Keratinocyte (primary cell): Measurements from ENCODE around the gene EZH2. TPM values are rescaled to one million over a fixed set of nuclear protein-coding genes. Genes with fewer than 3 reads are reported as not detected.

Experiments
- DNase-seq: peaks from one replicate; pipeline ENCODE4 v3.0.0-alpha.2; 2011; ENCODE audit warnings: low read depth, missing footprints, low spot score
- FAIRE-seq: peaks from 2 replicates; lab custom pipeline; 2011; peaks lifted over from hg19 to GRCh38; lab: Jason Lieb, UNC
- H2AFZ ChIP-seq: 2 replicates; pipeline ENCODE4 v1.6.0; 2012; ENCODE audit warnings: low read length, control low read depth, inconsistent platforms; ENCODE audit not compliant: control insufficient read depth
- H3K27ac ChIP-seq: 2 replicates; pipeline ENCODE4 v1.5.1; 2011; ENCODE audit warnings: low read length; ENCODE audit not compliant: control insufficient read depth, insufficient read depth
- H3K27me3 ChIP-seq: 3 replicates; pipeline ENCODE4 v1.6.0; 2011; ENCODE audit warnings: low read length; ENCODE audit not compliant: control insufficient read depth, insufficient read depth; ENCODE audit errors: extremely low read depth
- H3K36me3 ChIP-seq, 2 experiments: 2 replicates in 1 of 2; 3 replicates in 1 of 2; pipeline ENCODE4 v1.5.1; 2011; ENCODE audit warnings: low read length in 2 of 2, mild to moderate bottlenecking in 1 of 2; ENCODE audit not compliant: control insufficient read depth in 2 of 2, insufficient read depth in 2 of 2; ENCODE audit errors: extremely low read depth in 1 of 2
- H3K4me1 ChIP-seq: 3 replicates; pipeline ENCODE4 v1.5.1; 2011; ENCODE audit warnings: low read length; ENCODE audit not compliant: control insufficient read depth, insufficient read depth; ENCODE audit errors: extremely low read depth
- H3K4me2 ChIP-seq: 3 replicates; pipeline ENCODE4 v1.6.0; 2011; ENCODE audit warnings: low read depth, low read length; ENCODE audit not compliant: control insufficient read depth, insufficient read depth; ENCODE audit errors: extremely low read depth
- H3K4me3 ChIP-seq, 3 experiments: fragments of 200-600 bp in 1 of 3; sonication (generic) in 1 of 3; 2 replicates in 2 of 3; 3 replicates in 1 of 3; pipeline ENCODE4 v1.5.1; 2011 to 2016; ENCODE audit warnings: low read length in 3 of 3, mild to moderate bottlenecking in 3 of 3, control low read depth in 2 of 3, inconsistent platforms in 1 of 3, low read depth in 1 of 3, mixed read lengths in 1 of 3, mixed run types in 1 of 3, moderate library complexity in 1 of 3; ENCODE audit not compliant: control insufficient read depth in 2 of 3, insufficient read depth in 2 of 3; ENCODE audit errors: extremely low read depth in 1 of 3
- H3K79me2 ChIP-seq: 2 replicates; pipeline ENCODE4 v1.6.0; 2012; ENCODE audit warnings: low read length; ENCODE audit not compliant: control insufficient read depth, insufficient read depth
- H3K9ac ChIP-seq: 3 replicates; pipeline ENCODE4 v1.6.0; 2011; ENCODE audit warnings: low read length; ENCODE audit not compliant: control insufficient read depth, insufficient read depth; ENCODE audit errors: extremely low read depth
- H3K9me1 ChIP-seq: 3 replicates; pipeline ENCODE4 v1.6.0; 2011; ENCODE audit warnings: low read length; ENCODE audit not compliant: control insufficient read depth, insufficient read depth; ENCODE audit errors: extremely low read depth
- H3K9me3 ChIP-seq: 2 replicates; pipeline ENCODE4 v1.5.1; 2012; ENCODE audit warnings: low read depth, low read length; ENCODE audit not compliant: control insufficient read depth
- H4K20me1 ChIP-seq: 3 replicates; pipeline ENCODE4 v1.6.0; 2011; ENCODE audit warnings: low read length; ENCODE audit not compliant: control insufficient read depth, insufficient read depth; ENCODE audit errors: extremely low read depth
- EZH2 ChIP-seq: IDR thresholded peaks from one replicate; pipeline ENCODE4 v1.6.1; 2012; ENCODE audit warnings: inconsistent platforms, mild to moderate bottlenecking, low read length, moderate library complexity
- dilution Hi-C: fragments of 300-500 bp; cut with MboI; formaldehyde crosslinking; loops from one replicate; pipeline ENCODE4 v1.7.0; 2020; ENCODE audit warnings: low sequenced_read_pairs; ENCODE audit not compliant: extremely low pct_ligation_motif_present
- polyA plus RNA-seq, 5 experiments: library from polyadenylated mRNA; depleted of rRNA in 3 of 5; stranded (reverse) in 3 of 5; stranded (forward) in 1 of 5; unstranded in 1 of 5; fragments of >200 nt; gene quantifications; 1 replicate in 1 of 5; 2 replicates in 3 of 5; 3 replicates in 1 of 5; pipeline versions ENCODE4 v1.2.1 to v1.2.3, GENCODE V29; 2011 to 2012; ENCODE audit warnings: missing spikeins in 2 of 5, low read depth in 1 of 5, low replicate concordance in 1 of 5
- TF ChIP-seq, protein P1 (sequence below), 3 experiments: IDR thresholded peaks in 1 of 3; conservative IDR thresholded peaks in 1 of 3; optimal IDR thresholded peaks in 1 of 3; 2 replicates in 2 of 3; 3 replicates in 1 of 3; pipeline versions ENCODE3 to v1.5.1; 2011; ENCODE audit warnings: low read length in 3 of 3, mild to moderate bottlenecking in 3 of 3, moderate library complexity in 2 of 3, control low read depth in 1 of 3, inconsistent platforms in 1 of 3; ENCODE audit not compliant: insufficient read depth in 2 of 3; ENCODE audit errors: extremely low read depth in 1 of 3

EZH2 gene
- polyA plus RNA-seq, 1 donor (not counting 4 experiments of a cell fraction or from before 2014, with no cell fraction given) = 16.0 TPM

DNA sequence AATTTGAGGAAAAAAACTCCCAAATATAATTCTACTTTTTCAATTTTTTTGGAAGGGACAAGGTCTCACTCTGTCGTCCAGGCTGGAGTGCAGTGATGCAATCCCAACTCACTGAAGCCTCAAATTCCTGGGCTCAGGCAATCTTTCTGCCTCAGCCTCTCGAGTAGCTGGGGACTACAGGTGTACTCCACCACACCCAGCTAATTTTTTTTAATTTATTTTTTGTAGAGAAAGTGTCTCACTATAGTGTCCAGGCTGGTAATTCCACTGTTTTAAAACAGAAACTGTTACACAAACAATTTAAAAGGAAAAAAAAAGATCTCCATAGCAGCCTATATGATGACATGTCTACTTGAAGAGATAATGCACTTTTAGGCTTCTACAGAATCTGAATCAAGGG lies 25.6 kb downstream of the EZH2 start:
- no peaks in the 10 kb centered on the region for H4K20me1 ChIP-seq

DNA sequence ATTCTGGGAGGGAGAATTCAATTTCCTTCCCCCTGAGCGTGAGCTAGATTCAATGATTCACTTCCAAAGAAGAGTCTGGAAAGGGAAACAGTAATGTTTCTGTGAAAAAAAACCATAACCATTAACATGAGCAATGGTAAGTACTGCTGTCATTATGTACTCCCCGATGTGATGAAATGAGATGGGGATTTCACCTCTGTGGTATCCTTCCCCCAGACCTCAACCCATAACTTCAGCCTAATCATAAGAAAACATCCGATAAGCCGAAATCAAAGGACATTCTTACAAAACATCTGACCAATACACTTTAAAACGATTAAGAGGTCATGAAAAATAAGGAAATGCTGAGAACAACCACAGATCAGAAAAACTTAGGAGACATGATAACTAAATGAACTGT lies 27.2 kb downstream of the EZH2 start:
- peaks cover 56% of the 10 kb centered on the region for H3K79me2 ChIP-seq
- no peaks in the 10 kb centered on the region for H3K9me1 ChIP-seq
- no peak overlapping the region for H3K4me2 ChIP-seq
- H3K27me3 ChIP-seq = no peaks in the 10 kb centered on the region
- no peak for TF ChIP-seq EZH2
- TF ChIP-seq, protein P1, sequence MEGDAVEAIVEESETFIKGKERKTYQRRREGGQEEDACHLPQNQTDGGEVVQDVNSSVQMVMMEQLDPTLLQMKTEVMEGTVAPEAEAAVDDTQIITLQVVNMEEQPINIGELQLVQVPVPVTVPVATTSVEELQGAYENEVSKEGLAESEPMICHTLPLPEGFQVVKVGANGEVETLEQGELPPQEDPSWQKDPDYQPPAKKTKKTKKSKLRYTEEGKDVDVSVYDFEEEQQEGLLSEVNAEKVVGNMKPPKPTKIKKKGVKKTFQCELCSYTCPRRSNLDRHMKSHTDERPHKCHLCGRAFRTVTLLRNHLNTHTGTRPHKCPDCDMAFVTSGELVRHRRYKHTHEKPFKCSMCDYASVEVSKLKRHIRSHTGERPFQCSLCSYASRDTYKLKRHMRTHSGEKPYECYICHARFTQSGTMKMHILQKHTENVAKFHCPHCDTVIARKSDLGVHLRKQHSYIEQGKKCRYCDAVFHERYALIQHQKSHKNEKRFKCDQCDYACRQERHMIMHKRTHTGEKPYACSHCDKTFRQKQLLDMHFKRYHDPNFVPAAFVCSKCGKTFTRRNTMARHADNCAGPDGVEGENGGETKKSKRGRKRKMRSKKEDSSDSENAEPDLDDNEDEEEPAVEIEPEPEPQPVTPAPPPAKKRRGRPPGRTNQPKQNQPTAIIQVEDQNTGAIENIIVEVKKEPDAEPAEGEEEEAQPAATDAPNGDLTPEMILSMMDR (optimal IDR thresholded peaks at IDR 0.05 in 1 of 3, IDR thresholded peaks at IDR 0.05 in 1 of 3, conservative IDR thresholded peaks at IDR 0.05 in 1 of 3; ENCODE audit: extremely low read depth in 1 of 3, insufficient read depth in 2 of 3, low read length in 3 of 3) = no peak
- H3K9me3 ChIP-seq = no peaks in the 10 kb centered on the region
- no peak overlapping the region for H3K9ac ChIP-seq
- DNase-seq (no peak), FAIRE-seq (no peak)
- dilution Hi-C loops = no loop called here
- H4K20me1 ChIP-seq = no peaks in the 10 kb centered on the region
- H2AFZ ChIP-seq = no peak overlapping the region
- H3K27ac ChIP-seq = no peak overlapping the region
- no peaks in the 10 kb centered on the region for H3K36me3 ChIP-seq
- no peak overlapping the region for H3K4me3 ChIP-seq
- H3K4me1 ChIP-seq = no peaks in the 10 kb centered on the region

More for the DNA sequence above, 25.6 kb downstream of the EZH2 start:
- DNase-seq (no peak), FAIRE-seq (no peak)
- peaks cover 57% of the 10 kb centered on the region for H3K79me2 ChIP-seq
- no peak overlapping the region for H3K9ac ChIP-seq
- H3K36me3 ChIP-seq = no peaks in the 10 kb centered on the region
- H3K27ac ChIP-seq = no peak overlapping the region
- dilution Hi-C loops = no loop called here
- H3K4me3 ChIP-seq = no peak overlapping the region
- H2AFZ ChIP-seq = no peak overlapping the region
- H3K4me1 ChIP-seq = no peaks in the 10 kb centered on the region
- no peak overlapping the region for H3K4me2 ChIP-seq
- no peaks in the 10 kb centered on the region for H3K9me1 ChIP-seq
- no peaks in the 10 kb centered on the region for H3K27me3 ChIP-seq
- no peak for TF ChIP-seq EZH2
- TF ChIP-seq, protein P1 (optimal IDR thresholded peaks at IDR 0.05 in 1 of 3, IDR thresholded peaks at IDR 0.05 in 1 of 3, conservative IDR thresholded peaks at IDR 0.05 in 1 of 3; ENCODE audit: extremely low read depth in 1 of 3, insufficient read depth in 2 of 3, low read length in 3 of 3) = no peak
- no peaks in the 10 kb centered on the region for H3K9me3 ChIP-seq
